Measurements from ENCODE around the gene SPATA46.

SPATA46 gene

DNA sequence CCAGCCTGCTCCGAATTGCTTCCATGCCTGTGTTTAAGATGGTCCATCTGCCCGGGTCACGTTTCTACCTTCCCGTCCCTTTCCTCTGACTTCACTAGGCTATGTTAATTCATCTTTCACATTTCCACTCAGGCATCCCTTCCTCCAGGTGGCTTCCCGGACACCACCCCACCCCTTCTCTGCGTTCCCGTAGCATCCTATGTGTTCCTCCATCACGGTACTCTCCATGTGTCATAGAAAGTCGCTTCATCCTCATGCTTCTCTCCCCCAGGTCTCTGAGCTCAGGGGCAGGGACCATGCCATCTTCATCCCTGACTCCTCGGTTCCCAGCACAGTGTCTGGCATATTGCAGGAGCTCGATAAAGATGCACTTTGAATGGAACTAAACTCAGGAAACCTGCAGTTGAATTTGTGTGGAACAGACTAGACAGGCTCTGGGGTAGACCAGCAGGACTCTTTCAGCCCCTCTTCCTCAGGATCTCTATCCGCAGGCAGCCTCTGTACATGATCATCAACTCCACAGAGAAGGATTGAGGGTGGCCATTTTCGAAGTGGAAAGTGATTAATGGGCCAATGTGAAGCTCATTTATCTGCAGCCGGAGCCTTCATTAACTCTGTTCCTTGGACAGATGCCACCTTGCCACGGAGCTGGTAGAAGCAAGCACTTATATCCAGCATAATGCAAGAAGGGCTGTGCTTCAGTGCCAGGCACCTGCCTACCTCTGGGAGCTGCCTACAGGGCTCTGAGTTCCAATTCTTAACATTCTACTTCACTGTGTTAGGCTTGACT lies 13.9 kb upstream of the SPATA46 start:
- no peak for DNase-seq

DNA sequence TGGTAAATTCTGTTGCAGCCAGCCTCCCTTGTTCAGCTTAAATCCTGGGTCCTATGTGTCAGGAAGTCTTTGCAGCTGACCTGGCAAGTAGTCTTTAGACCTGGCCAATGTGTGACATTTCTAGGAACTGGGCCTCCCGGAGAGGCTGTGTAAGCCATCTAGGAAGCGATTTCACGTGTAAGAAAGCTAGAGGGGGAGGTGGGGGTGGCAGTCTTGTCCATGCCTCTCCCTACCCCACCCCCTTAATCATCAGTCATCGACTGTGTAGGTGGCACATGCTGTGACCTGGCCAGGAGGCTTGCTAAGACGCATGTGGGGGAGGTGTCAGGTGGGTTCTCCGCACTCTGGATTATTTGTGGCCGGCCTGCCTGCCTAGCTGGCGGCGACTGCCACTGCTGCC lies 13.3 kb upstream of the SPATA46 start:
- no peak for DNase-seq

DNA sequence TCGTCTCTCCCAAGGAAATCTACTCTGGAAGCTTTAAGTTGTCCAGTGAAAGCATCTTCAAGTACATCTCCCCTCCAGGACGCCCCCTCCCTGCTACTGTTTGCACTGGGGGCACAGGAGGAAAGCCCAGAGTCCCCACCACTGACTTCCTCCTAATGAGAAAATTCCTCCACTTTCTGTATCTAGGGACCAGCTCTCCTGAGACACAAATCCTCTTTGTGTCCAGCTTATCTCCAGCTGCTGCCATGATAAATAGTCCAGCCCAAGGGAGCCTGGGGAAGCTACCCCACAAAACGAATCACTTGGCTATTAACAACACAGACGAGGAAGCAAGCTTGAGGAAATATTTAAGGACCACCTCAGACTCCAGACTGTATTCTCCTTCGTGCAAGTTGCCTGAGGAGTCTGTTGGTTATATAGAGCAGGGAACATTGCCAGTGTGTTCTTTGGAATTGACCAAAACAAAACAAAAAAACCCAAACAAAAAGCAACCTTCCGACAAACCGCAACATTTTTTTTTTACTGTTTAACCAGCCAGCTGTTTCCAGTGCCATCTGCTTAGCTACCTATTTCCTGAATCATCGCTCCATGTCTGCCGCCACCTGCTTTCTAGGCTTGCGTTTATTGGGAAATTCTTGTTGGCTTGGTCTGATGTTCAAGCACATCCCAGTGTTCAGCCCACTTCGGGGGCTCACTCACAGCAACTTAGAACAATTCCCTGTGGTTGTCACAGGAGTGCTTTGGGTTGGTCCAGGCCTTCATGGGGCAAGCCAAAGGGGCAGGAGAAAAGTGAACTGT lies 12.6 kb upstream of the SPATA46 start:
- no peak for DNase-seq

DNA sequence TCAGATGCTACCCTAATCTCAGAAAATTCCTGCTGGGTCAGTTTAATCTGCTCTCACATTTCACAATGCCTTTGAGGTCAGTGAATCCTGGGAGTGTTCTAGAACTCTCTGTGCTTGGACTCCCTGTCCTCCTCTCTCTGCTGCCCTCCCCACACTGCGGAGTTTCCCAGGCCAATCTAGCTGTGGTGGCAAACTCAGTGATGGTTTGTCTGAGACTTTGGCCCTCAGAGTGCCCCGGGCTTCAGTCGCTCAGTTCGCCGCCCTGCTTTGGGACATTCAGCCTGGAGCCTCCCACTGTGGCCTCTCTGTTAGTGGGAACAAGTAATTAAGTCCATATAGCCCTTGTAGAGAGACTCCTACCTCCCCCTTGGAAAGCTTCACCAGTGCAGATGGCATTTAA lies 12.0 kb upstream of the SPATA46 start:
- no peak for DNase-seq

DNA sequence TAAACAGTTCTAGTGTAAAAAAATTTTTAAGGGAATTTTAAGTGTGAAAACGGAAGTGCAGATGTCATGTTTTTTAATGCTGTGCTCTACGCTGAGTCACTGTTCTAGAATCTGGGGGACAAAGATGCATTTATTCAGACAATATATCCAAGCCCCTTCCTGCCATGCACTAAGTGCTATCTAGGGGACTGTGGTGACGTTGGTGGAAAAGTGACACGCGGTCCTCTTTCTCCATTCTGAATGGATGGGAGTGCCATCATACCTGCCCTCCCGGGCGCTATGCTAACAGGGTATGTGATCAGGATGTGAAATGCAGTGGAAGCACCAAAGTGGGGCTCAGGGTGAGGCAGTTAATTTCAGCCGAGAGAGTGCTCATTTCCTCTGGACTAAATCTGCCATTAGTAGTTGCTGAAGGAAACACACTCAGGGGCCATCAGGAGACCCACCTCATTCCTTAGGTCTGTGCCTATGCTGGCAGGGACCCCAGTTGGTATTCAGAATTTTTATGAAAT lies 11.5 kb upstream of the SPATA46 start:
- DNase-seq, result no peak

DNA sequence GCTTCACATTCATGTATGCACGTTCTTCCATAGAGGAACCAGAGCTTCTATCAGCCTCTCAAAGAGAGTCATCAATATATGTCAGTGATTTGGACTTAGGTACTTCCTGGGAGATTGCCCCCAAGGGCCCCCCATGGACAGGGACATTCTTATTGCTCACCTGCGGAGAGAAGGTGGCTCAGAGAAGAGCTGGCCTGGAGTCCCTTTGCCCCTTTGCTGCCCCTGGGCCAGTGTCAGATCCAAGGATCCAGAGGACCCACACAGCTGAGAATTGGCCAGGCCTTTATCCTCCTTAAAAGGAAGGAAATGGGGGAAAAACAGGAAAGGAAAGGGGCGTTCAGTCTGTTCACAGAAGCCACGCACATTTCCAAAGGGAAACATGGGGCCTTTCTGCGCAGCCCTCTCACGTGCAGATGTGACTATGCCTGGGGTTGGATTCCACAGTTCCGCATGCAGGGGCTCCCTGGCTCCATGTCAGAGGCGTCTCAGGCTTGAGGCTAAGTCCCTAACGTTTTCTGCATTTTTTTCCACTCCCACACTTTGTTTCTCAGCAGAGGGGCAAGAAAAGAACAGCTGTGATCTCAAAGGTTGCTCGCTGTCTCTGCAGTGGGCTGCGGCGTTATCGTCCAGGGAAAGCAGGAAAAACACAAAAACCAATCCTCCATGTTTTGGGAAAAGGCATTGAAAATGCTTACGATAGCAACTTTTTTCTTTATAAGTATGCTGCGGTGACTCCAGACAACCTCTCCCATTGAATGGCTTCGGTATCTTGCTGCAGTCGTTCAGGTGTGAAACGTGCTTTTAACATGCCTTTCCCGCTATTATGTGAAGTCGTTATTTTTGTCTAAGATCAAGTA lies 10.8 kb upstream of the SPATA46 start:
- DNase-seq, result no peak

DNA sequence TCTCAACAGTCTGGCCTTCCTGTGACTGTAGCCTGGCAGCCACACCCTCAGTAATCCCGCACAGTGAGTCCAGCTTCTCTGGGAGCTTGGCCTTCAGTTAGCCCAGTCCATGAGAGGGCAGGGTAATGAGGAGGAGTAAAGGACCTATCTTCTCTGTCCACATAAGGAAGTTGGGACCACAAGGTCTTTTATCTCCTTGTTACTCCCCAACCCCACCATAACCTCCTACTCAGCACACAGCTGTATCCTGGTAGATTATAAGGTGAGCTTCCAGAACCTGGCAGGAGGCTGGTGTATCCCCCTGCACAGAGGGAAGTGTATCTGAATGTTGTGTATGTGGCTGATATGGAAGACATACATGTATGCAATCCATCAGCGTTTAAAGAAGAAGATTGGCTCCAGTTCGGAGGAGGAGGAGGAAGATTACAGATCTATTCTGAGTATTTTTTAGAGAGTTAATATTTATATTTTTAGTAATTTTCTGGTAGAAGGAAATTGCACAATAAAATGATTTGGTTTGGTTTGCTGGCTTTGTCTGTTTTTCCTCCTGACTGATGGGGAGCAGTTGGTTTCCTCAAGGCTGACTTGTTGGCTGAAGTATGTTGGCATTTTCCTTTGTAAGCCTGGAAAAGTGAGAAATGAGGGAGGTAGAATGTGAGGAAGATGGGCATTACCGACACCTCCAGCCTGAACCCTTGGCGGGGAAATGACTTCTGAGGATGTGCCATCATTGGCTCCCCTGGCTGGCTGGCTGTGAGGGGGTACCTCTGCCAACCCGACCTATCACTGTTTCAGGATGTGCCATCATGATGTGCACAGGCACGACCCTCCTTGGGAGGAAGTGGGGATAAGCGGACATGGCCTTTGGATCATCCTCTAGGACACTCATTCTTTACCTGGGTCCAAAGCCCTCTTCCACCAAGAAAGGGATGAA lies 9.9 kb upstream of the SPATA46 start:
- no peak for DNase-seq

DNA sequence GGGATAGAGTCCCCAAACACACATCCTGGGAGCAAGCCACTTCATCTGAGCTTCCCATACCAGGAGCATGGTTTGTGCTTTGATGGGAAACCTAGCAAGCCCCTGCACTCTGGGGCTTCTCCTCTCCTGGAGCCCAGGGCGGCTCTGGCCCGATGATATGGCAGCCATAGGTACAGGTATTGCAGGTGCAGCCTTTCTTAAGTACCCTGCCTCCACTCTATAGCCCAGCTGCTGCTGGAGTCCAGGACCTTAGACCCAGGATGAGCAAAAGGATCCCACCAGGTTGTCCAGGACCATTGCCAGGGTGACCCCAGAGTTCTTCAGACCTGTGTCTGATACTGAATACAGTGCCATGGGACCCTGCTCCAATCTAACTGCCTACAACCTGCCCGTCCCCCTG lies 9.0 kb upstream of the SPATA46 start:
- no peak for DNase-seq

DNA sequence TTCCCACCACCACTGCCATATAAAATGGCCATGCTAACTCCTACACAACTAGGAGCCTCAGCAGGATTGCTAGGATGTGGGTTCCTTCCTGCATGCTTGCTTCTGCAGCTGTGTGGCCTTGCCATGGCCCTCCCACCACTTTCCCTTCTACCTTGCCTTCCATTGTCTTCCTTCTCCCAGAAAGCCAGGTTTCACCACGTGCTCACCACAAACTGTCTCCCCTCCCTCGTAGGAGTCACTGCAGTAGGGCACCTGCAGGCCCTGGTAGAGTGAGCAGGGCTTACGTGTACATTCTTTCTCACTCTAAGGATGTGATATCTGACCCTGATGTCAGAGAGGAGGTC lies 8.6 kb upstream of the SPATA46 start:
- no peak for DNase-seq

DNA sequence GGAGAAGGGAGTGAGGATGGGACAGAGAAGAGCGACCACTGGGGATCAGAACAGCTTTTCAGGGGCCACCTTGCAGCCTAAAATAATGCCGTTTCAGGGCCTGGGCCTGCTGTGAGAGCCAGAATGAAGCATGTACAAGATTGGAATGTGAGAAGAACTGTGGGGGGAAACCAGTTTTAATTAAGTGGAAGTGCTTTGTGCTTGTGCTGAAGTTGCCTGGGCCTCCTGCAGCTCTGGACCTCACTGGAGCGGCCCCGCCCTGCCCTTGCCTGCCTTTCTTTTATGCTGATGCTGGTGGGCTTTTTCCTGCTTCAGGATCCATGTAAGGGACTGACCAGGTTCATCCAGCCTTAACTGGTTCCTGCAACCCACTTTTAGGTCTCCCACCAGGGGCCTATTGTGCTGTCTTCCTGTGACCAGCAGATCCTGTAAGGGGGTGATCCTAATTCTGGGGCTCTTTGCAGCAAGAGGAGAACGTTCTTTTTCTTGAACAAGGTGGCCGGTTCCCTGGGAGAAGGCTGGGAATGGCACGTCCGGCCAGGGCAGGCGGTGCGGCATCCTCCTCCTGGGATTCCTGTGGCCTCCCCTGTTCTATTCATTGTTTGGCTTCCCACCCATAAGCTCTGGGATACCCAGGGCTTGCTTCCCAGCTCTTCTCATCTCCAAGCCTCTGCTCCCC lies 8.1 kb upstream of the SPATA46 start:
- DNase-seq, result no peak

DNA sequence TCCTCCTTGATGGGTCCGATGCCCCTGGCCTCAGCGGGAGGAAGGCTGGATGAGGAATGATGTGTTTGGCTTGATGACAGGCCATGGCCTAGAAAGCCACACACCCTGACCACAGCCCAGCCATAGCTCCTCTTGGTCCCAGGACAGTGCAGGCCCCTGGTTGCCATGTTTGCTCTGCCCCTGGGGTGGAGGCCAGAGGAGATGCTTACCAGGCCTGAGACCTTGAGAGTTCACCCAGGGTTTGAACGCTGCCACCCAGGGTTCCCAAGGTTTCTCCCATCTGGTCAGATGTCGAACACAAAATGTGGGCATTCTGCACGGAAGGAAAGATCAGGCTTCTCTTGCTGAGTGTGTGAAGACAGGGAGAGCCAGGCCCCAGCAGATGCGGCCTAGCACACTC lies 7.5 kb upstream of the SPATA46 start:
- DNase-seq, result no peak

DNA sequence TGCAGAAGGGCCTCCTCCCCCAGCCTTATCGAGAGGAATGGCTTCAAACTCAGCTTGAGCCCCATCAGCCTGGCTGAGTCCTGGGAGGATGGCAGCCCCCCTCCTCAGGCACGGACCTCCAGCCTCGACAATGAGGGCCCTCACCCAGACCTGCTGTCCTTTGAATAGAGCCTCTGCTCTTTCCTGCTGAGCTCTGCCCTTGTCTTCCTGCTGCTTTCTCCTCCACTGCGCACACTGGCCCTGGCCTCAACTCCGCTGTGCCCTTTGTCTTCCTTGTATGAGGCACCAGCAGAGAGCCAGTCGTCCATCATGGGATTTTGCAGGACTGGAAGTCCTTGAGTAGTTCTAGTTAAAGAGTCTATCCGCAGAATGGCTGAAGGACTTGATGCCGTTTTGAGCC lies 6.9 kb upstream of the SPATA46 start:
- no peak for DNase-seq

DNA sequence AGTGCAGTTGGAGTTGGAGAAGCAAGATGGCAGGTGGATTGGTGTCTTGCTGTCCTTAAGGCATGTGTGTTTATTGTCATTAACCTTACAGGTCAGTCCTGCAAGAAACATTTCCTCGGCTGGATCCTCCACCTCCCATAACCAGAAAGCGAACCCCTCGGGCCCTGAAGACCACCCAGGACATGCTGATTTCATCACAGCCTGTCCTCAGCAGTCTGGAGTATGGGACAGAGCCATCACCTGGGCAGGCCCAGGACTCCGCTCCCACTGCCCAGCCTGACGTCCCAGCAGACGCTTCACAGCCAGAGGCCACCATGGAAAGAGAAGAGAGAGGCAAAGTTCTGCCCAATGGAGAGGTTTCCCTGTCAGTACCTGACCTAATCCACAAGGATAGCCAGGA lies 6.4 kb upstream of the SPATA46 start:
- no peak for DNase-seq

DNA sequence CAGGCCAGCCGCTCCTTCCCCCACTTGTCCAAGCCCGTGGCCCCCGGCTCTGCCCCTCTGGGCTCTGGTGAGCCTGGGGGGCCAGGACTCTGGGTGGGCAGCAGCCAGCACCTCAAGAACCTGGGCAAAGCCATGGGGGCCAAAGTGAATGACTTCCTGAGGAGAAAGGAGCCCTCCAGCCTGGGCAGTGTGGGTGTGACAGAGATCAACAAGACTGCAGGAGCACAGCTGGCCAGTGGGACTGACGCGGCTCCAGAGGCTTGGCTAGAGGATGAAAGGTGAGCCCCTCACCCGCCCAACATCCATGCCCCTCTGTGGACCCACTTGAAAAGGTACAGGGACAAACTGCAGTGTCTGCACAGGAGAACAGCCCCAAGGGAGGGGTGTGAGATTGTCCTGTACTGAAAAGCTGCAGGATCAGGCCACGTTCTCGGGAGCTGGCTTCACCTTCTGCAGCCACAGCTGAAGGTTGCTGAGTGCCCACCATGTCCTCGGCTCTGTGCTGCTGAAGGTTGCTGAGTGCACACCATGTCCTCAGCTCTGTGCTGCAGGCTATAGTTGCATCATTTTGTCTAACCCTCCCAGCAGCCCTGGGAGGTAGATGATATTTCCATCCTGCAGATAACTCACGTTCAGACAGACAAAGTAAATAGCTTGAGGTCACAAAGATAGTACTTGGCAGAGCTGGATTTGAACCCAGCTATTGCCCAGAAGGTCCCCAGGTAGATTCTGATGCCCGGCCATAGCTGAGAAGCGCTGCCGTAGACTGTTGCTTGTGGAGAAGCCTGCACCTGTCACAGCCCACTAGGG lies 5.5 kb upstream of the SPATA46 start:
- DNase-seq, result no peak

DNA sequence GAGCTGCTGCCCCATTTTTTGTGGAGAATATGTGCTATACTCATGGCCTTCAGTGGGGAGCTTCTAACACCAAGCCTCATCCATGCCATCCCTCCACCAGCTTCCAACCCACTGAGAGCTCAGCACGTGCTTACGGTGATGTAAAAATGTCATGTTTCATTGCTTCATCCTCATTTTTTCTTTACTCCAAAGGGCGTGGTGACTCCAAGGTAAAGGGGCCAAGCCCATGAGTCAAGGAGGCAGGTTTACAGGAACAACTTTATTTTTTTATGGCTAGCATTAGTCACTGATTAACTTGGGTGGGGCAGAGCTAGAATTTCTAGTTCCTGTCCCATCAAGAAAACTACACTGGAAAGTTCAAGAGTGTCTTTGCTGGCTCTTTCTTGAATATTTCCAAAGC lies 4.7 kb upstream of the SPATA46 start, which contains the start of gene C1orf226:
Gene C1orf226, plus strand, starts transcription at position 346 of the 400 bp plus-strand sequence. CDS start 174 bp downstream, outside the sequence.
- no peak for DNase-seq

DNA sequence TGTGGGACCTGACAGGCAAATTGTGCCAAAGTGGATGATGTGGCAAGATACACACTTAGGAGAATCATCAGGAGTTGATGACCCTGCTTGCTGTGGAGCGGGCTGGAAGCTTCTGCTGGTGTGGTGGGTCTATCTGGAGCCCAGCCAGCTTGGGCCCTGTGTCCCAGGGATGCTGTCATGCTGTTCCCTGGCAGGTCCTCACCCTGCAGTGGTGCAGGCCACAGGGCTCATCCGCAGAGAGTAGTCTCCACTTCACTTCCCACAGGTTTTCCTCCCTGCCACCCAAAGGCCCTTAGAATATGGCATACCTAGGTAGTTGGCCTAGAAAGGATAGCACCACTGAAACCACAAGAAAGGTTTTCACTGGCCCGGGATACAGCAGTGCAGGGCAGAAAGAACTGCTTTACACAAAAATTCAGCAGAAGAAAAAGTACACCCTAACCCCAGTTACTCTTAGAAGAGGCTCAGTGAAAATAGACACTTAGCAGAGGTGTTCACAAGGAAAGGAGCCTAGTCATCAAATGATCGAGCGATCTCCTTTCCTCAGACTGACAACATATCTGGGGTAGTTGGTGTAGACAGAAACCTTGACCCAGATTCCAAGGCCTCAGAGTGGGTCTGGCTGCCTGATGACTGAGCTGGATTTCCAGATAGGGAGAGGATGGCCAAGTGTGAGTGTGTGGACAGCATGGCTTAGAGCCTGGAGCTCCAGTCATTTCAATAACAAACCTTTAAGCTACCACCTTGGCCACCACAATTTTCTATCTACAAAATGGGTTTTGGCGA lies 3.6 kb upstream of the SPATA46 start:
- no peak for DNase-seq

DNA sequence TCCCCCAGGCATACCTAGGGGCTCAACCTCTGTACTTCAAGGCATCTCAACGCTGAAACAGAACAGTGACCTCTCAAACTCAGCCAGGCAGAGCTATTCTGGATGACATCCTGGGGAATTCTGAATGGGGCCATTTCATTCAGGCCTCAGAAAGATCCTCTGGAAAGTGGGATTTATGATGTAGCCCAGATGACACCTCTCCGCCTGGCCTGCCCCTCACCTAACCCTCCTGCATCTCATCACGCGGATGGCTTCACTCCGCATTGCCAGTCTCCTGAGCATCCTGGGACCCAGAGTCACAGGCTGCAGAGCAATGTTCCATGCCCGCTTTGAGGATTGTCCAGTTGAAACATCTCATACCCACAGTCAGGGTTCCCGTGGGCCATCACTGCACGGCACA lies 1.2 kb downstream of the SPATA46 start:
- no peak for DNase-seq

DNA sequence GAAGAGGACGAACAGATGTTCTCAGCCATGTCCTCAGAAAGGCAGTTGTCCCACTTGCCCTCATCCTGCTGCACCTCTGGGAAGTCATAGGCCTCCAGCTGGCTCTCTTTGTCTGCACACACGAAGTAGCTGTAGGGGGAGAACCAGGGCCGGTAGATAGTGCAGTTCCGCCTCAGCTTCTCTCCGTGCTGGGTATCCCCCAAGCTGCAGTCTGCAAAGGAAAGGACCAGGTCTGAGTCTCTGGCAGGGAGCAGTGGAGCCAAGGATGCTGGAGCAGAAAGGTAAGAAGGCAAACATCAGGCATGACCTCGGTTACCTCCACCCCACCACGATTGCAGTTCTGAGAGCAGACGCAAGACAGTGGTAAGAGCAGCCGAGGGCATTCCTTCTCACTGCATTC lies 2.2 kb downstream of the SPATA46 start:
- DNase-seq, result no peak

DNA sequence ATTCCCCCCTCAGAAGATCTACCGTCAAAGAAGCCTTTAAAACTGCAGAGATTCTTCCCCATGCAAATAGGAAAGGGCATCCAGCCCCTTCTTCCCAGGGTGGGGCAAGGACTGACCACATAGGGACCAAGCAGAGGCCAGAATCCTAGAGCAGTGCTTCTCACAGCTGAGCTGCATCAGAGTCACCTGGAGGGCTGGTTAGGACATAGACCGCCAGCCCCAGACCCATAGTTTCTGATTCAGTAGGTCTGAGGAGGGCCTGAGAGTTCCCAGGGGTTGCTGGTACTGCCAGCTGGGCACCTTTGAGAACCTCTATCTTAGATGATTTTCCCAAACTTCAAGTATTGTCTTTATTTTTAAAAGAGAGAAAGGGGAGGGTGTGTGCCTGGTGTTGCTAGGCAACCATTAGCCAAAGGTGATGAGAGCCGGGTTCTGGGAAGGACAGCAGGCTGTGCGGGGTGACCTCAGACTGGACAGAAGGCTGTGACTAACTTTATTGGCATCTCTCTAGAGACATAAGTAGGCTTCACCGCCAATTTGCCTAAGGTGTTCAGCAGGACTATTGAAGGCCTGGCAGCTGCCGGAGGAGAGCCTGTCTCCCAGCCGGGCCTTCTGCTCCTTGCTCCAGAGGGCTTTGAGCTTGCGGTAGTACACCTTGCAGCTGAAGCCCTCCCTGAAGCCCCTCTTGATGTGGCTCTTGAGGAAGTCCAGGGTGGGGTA lies 3.0 kb downstream of the SPATA46 start:
- no peak for DNase-seq

Data from activated naive CD4-positive, alpha-beta T cell treated with Interleukin-2 at 50 U/mL for 16 hours (primary cell).